GM21526 (cell line): Measurements from ENCODE around the gene NXT2.
"Not testable (repeated sequence)": the region's sequence is repeated elsewhere in the genome, so short reads cannot be mapped to it uniquely, and the experiment has no call there.

Source experiments
- ATAC-seq: cut with Tn5 transposase; IDR thresholded peaks from one replicate; pipeline ENCODE4 v1.9.1; 2021; ENCODE audit warnings: moderate library complexity; ENCODE audit not compliant: unreplicated experiment, low FRiP score

NXT2 gene

GRCh38 chrX:109536439-109537323 is at the start of gene NXT2:
TSS of gene NXT2 (plus strand) at chrX:109536844. CDS start at chrX:109537007, 163 bp downstream.
- peak; percentile 96 for ATAC-seq

- ATAC-seq: no peak
These were observed 49.0 kb upstream of the NXT2 start for GRCh38 chrX:109487640-109488039.

- ATAC-seq: no peak
These were observed 47.5 kb upstream of the NXT2 start for GRCh38 chrX:109489174-109489573.

GRCh38 chrX:109498434-109498833 is 38.2 kb upstream of the NXT2 start:
- no peak for ATAC-seq

- no peak for ATAC-seq
These were observed 35.5 kb upstream of the NXT2 start for GRCh38 chrX:109501176-109501575.

GRCh38 chrX:109508915-109509314 is 27.7 kb upstream of the NXT2 start:
- ATAC-seq: no peak

- no peak for ATAC-seq
These were observed 25.5 kb upstream of the NXT2 start for GRCh38 chrX:109511113-109511512.

GRCh38 chrX:109519001-109519400 is 17.6 kb upstream of the NXT2 start:
- no peak for ATAC-seq

- no peak for ATAC-seq
These were observed 3.6 kb upstream of the NXT2 start for GRCh38 chrX:109533005-109533404.

- no peak for ATAC-seq
These were observed 3.0 kb upstream of the NXT2 start for GRCh38 chrX:109533631-109534030.

- no peak for ATAC-seq
These were observed 1.7 kb upstream of the NXT2 start for GRCh38 chrX:109534933-109535332.

- ATAC-seq: no peak
These were observed 1.1 kb upstream of the NXT2 start for GRCh38 chrX:109535578-109535977.

- ATAC-seq: no peak
These were observed 651 bp downstream of the NXT2 start for GRCh38 chrX:109537324-109537665.

- not testable (repeated sequence) for ATAC-seq
These were observed 2.4 kb downstream of the NXT2 start for GRCh38 chrX:109539007-109539406.

- ATAC-seq: no peak
These were observed 17.2 kb downstream of the NXT2 start for GRCh38 chrX:109553862-109554261.

- ATAC-seq: not testable (repeated sequence)
These were observed 39.4 kb downstream of the NXT2 start for GRCh38 chrX:109576083-109576482.

- ATAC-seq: no peak
These were observed 40.4 kb downstream of the NXT2 start for GRCh38 chrX:109577055-109577454.

GRCh38 chrX:109578916-109579315 is 42.3 kb downstream of the NXT2 start:
- no peak for ATAC-seq

GRCh38 chrX:109585488-109585887 is 48.8 kb downstream of the NXT2 start:
- ATAC-seq: no peak

- no peak for ATAC-seq
These were observed 53.5 kb downstream of the NXT2 start for GRCh38 chrX:109590176-109590575.
